SK-N-MC (cell line): Measurements from ENCODE around the gene MRM3.

ENCODE experiments used
- DNase-seq: peaks from one replicate; pipeline ENCODE4 v3.0.0-alpha.2; 2011; ENCODE audit warnings: low read depth, low spot score
- H3K27ac ChIP-seq: fragments of 200-600 bp; sonication (generic); 2 replicates; pipeline ENCODE4 v1.5.1; 2016; ENCODE audit warnings: mixed run types
- H3K36me3 ChIP-seq: fragments of 200-600 bp; sonication (generic); 2 replicates; pipeline ENCODE4 v1.6.1; 2017; ENCODE audit warnings: antibody characterized with exemption, low read length, mixed read lengths; ENCODE audit not compliant: insufficient read depth
- H3K4me3 ChIP-seq: fragments of 200-600 bp; sonication (generic); 2 replicates; pipeline ENCODE4 v1.5.1; 2016
- H3K9ac ChIP-seq: fragments of 200-600 bp; sonication (generic); 2 replicates; pipeline ENCODE4 v1.8.0; 2017; ENCODE audit warnings: mixed run types, mixed read lengths; ENCODE audit not compliant: insufficient read length
- H3K9me3 ChIP-seq: fragments of 200-600 bp; sonication (generic); 2 replicates; pipeline ENCODE4 v1.6.1; 2017; ENCODE audit warnings: low read depth, mild to moderate bottlenecking, antibody characterized with exemption, low read length, moderate library complexity, mixed read lengths
- EZH2 ChIP-seq: fragments of 200-600 bp; sonication (generic); IDR thresholded peaks from one replicate; pipeline ENCODE4 v1.6.1; 2017; ENCODE audit warnings: antibody characterized with exemption
- FOXP2 ChIP-seq: optimal IDR thresholded peaks from 2 replicates; pipeline ENCODE3; 2011; ENCODE audit warnings: mild to moderate bottlenecking, moderate library complexity; ENCODE audit not compliant: insufficient read depth; ENCODE audit errors: extremely low read length, control extremely low read depth
- POLR2AphosphoS5 ChIP-seq: IDR thresholded peaks from 2 replicates; pipeline ENCODE4 v1.6.1; 2012; ENCODE audit warnings: mild to moderate bottlenecking, low read depth, low read length, borderline replicate concordance

MRM3 gene

GRCh38 chr17:807523-808294, 25.6 kb downstream of the MRM3 start:
- H3K9me3 ChIP-seq: no peaks in the 10 kb centered on the region
- H3K4me3 ChIP-seq: no peak overlapping the region
- H3K27ac ChIP-seq: no peak overlapping the region
- no peak for DNase-seq
- no peaks in the 10 kb centered on the region for H3K36me3 ChIP-seq
- no peak overlapping the region for H3K9ac ChIP-seq
- no peak for TF ChIP-seq EZH2
- TF ChIP-seq FOXP2: no peak
- TF ChIP-seq POLR2AphosphoS5: no peak

- Histone ChIP-seq H3K9ac (no peak overlapping the region), H3K36me3 (no peaks in the 10 kb centered on the region; the same call in 1 of the 2 replicates), H3K27ac (no peak overlapping the region), H3K4me3 (no peak overlapping the region), H3K9me3 (no peaks in the 10 kb centered on the region)
- TF ChIP-seq EZH2: no peak
- DNase-seq: no peak
Measured at GRCh38 chr17:811051-811784, 29.1 kb downstream of the MRM3 start.

- H3K9ac ChIP-seq: no peak overlapping the region
- DNase-seq: no peak
- H3K27ac ChIP-seq: no peak overlapping the region
- no peak for TF ChIP-seq FOXP2
- TF ChIP-seq EZH2: no peak
- no peak for TF ChIP-seq POLR2AphosphoS5
- no peak overlapping the region for H3K4me3 ChIP-seq
- H3K9me3 ChIP-seq: no peaks in the 10 kb centered on the region
- H3K36me3 ChIP-seq: no peaks in the 10 kb centered on the region; the same call in 1 of the 2 replicates
Measured at GRCh38 chr17:812638-813204, 30.6 kb downstream of the MRM3 start.

- no peak overlapping the region for H3K4me3 ChIP-seq
- H3K27ac ChIP-seq: no peak overlapping the region
- TF ChIP-seq EZH2 (no peak), POLR2AphosphoS5 (no peak), FOXP2 (no peak)
- no peaks in the 10 kb centered on the region for H3K9me3 ChIP-seq
- H3K9ac ChIP-seq: no peak overlapping the region
- no peaks in the 10 kb centered on the region; the same call in 1 of the 2 replicates for H3K36me3 ChIP-seq
- DNase-seq: no peak
Measured at GRCh38 chr17:814371-814770, 32.2 kb downstream of the MRM3 start.

- Histone ChIP-seq H3K27ac (no peak overlapping the region), H3K9ac (no peak overlapping the region), H3K36me3 (no peaks in the 10 kb centered on the region; the same call in 1 of the 2 replicates)
Measured at GRCh38 chr17:819251-819650, 37.1 kb downstream of the MRM3 start.

GRCh38 chr17:823501-823902, 41.3 kb downstream of the MRM3 start:
- Histone ChIP-seq H3K9ac (no peak overlapping the region), H3K9me3 (no peaks in the 10 kb centered on the region), H3K4me3 (no peak overlapping the region), H3K27ac (no peak overlapping the region), H3K36me3 (no peaks in the 10 kb centered on the region; the same call in 1 of the 2 replicates)
- DNase-seq: no peak
- TF ChIP-seq EZH2 (no peak), FOXP2 (no peak), POLR2AphosphoS5 (no peak)

More at GRCh38 chr17:819251-819650, 37.1 kb downstream of the MRM3 start:
- DNase-seq: no peak
- TF ChIP-seq POLR2AphosphoS5 (no peak), FOXP2 (no peak), EZH2 (no peak)
- Histone ChIP-seq H3K4me3 (no peak overlapping the region), H3K9me3 (no peaks in the 10 kb centered on the region)

GRCh38 chr17:824378-824777, 42.2 kb downstream of the MRM3 start:
- H3K36me3 ChIP-seq: no peaks in the 10 kb centered on the region; the same call in 1 of the 2 replicates
- TF ChIP-seq FOXP2: no peak
- no peak for TF ChIP-seq EZH2
- no peak for TF ChIP-seq POLR2AphosphoS5
- DNase-seq: no peak
- no peak overlapping the region for H3K27ac ChIP-seq
- no peak overlapping the region for H3K9ac ChIP-seq
- H3K4me3 ChIP-seq: no peak overlapping the region
- no peaks in the 10 kb centered on the region for H3K9me3 ChIP-seq

- Histone ChIP-seq H3K36me3 (no peaks in the 10 kb centered on the region), H3K9ac (no peak overlapping the region), H3K9me3 (no peaks in the 10 kb centered on the region), H3K27ac (no peak overlapping the region), H3K4me3 (no peak overlapping the region)
- TF ChIP-seq FOXP2: no peak
- no peak for TF ChIP-seq POLR2AphosphoS5
- no peak for TF ChIP-seq EZH2
- DNase-seq: no peak
Measured at GRCh38 chr17:825216-825615, 43.1 kb downstream of the MRM3 start.

- DNase-seq: no peak
- Histone ChIP-seq H3K36me3 (no peaks in the 10 kb centered on the region), H3K27ac (no peak overlapping the region), H3K9ac (no peak overlapping the region), H3K9me3 (no peaks in the 10 kb centered on the region), H3K4me3 (no peak overlapping the region)
- no peak for TF ChIP-seq EZH2
- no peak for TF ChIP-seq FOXP2
- no peak for TF ChIP-seq POLR2AphosphoS5
Measured at GRCh38 chr17:826778-827177, 44.6 kb downstream of the MRM3 start.
